Right forelimb (tissue), 1 donor: ENCODE measurements around the gene FRY.

Source experiments
- DNase-seq: peaks from one replicate; pipeline ENCODE4 v3.0.0-alpha.2; 2018

FRY gene

DNA sequence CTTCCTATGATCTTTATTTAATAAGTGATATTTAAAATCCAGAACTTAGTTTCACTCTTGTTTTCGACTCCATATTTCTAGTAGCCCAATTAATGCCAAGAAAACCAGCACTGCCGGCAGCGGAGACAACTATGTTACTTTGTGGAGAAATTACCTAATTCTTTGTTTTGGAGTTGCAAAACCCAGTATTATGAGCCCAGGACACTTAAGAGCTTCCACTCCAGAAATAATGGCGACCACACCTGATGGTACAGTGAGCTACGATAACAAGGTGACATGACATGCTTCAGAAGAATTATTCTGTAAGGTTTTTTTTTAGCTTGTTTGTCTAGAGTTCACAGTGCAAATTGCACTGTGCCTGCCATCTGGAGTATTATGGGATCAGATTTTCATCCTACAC lies 147.2 kb downstream of the FRY start:
- no peak for DNase-seq

DNA sequence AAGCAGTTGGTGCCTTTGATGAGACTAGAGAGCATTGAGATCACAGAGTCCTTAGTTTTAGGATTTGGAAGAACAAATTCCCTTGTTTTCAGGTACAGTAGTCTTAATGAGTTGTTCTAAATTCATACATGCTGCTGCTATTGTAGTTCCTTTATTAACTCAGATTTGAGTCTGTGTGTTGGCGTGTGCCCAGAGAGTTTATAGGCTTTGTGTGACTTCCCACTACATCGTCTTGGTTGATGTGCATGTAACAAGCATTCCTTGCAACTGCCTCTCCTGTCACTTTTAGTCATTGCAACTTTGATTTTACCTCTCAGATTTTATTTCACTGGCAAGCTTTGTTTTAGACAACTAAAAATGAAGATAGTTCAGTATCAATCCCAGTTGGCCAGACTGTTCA lies 148.1 kb downstream of the FRY start:
- DNase-seq: no peak

DNA sequence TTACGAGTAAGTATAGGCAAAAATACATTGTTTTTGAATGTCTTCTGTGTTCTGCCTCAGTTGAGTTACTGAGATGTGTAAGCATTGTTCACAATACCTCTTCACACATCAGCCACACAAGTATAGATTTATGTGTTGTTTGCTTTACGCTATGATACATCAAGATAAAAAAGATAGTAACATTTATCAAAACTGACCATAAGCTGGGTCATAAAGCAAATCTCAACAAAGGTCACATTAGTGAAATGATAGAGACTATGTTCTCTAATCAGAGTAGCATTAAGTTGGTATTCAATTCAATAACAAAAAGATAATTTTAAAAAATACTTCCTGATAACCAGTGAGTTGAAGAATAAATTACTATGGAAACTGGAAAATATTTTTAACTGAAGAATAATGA lies 156.1 kb downstream of the FRY start:
- no peak for DNase-seq

DNA sequence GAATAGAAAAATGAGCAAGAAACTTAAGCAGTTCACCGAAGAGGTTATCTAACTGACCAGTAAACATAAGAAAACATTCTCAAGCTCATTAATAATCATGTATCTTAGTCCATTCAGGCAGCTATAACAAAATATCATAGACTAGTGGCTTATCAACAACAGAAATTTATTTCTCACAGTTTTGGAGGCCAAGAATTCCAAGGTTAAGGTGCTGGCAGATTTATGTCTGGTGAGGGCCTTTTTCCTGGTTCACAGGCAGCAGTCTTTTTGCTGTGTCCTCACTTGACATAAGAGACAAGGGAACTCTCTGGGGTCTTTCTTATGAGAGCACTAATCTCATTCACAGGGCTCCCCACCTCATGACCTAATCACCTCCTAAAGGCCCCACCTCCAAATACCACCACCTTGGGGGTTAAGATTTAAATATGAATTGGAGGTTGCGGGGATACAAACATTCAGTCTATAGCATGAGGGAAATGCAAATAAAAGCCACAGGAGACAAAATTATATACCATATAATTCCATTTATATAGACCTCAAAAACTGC lies 160.0 kb downstream of the FRY start:
- DNase-seq: no peak

DNA sequence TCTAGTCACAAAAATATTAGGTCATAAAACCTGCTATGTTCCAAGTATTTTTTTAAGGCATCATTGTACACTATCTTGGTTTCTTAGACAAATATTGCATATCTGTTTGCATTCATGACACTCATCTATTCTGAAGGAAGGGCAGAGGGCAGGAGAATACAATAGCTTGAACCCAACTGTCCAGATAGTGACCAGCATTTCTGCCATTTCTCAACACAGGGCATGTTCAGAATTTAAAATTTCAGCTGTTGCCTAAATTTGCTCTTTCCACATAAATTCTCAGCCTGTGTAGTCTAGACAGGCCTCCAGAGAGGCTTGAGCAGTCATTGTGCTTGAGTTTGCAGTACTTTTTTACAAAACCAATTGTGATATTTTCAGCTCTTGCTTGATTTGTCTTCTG lies 164.1 kb downstream of the FRY start:
- no peak for DNase-seq

DNA sequence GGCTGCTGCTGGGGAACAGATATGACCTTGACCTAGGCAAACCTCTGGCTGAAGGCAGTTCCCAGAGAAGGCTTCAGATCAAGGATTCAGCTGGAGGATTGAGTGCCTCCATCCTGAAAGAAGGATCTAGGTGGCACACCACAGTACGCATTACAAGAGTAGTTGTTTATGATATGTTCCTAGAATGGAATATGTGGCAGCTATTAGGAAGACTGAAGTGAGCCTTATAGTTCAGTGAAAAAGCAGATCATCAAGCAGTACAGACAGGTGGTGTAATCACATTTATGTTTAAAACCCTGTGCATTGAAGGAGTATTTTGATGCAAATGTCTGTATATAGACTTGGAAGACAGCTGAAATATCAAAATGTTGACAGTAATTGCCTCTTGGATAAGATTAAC lies 167.6 kb downstream of the FRY start:
- no peak for DNase-seq

DNA sequence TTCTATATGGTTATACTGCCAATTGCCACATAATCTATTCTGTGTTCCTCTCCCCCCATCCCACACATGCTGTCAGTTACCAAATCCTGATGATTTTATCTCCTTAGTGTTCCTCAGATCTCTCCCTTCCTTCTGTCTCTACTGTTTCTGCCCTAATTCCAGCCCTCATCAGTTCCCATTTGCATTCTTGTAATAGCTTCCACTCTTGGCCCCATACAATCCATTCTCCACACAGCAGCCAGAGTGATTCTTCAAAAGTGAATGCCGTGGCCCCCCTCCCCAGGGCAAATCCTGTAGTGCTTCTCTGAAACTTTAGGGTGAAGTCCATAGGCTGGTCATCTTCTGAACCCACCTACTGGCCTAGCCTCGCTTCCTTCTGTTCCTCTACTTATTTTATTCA lies 169.2 kb downstream of the FRY start:
- no peak for DNase-seq

DNA sequence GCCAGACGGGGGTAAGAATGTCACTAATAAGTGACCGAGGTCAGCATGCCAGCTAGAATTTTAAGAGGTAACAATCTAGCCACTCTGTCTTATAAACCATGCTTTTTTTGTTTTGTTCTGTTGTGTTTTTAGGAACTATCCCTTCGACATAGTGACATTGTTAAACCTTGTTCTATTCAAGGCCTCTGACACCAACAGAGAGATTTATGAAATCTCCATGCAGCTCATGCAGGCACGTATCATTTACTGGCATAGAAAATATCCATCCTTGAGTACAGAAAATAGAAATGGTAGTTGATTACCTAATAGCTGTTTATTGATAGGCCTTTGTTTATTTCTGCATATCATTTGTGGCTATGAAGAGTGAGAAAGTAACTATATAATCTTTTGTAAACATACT lies 170.2 kb downstream of the FRY start:
- no peak for DNase-seq

DNA sequence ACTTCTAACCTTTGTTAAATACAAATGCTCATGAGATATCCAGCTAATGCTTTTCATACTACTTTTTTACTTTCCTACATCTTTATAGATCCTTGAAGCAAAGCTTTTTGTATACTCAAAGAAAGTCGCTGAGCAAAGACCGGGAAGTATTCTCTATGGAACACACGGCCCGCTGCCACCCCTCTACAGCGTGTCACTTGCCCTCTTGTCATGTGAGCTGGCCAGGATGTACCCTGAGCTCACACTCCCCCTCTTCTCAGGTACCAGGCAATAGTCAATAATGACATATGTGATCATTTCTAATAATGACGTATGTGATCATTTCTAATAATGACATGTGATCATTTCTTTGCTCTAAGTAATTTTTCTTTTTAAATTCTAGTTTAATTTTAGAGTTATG lies 170.7 kb downstream of the FRY start:
- no peak for DNase-seq

DNA sequence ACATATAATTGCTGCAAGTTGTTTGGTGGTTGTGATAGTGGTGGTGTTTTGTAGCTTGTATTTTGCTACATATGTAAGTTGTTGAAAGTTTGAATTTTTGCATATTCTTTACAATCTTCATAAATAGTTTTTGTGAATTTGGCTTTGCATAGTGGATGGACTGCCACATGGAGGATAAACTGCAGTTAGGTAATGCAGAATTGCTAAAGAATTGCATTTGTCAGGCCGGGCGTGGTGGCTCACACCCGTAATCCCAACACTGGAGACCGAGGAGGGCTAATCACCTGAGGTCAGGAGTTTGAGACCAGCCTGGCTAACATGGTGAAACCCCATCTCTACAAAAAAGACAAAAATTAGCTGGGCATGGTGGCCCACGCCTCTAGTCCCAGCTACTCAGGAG lies 171.6 kb downstream of the FRY start:
- DNase-seq: no peak

DNA sequence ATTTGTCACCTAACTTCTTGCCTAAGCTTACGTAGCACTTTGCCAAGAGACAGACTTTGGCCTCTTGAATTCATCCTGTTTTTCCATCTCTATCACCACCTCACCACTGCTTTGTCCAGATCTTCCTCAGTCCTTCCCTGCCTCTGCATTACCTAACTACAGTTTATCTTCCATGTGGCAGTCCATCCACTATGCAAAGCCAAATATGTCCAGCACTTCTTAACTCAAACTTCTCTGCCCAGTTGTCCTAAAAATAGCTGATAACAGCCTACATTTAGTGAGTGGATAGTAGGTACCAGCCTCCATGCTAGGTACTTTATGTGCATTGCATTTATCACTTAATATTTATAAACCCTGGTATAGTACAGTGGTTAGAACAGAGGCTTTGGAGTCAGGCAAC lies 172.2 kb downstream of the FRY start:
- DNase-seq: no peak

DNA sequence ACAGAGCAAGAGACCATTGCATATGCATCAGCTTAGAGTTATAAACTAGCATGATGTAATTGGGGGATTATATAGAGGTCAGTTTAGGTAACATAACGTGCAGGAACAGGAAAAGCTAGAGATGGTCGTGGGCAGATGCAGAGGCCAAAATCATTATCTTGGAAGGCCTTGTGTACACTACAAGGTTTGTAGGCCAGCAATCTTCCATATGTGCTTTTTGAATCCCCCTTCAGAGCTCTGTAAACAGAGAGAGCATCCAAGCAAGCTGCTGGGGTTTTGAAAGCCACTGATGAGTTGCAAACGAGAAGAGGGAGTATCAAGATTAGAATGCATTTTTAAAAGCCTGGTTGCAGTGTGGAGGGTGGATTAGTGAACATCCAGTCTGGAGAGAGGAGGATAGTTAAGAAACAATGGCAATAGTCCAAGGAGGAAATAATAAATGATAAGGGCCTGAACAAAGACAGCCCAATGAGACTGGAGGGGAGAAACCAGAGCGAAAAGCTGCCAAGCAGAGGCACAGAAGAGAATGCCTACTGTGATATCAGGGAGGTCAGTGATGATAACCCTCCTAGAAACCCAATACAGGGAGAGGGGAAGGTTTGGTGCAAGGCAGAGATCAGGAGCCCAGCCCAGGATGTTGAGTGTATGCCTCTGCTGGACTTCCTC lies 174.0 kb downstream of the FRY start:
- no peak for DNase-seq

DNA sequence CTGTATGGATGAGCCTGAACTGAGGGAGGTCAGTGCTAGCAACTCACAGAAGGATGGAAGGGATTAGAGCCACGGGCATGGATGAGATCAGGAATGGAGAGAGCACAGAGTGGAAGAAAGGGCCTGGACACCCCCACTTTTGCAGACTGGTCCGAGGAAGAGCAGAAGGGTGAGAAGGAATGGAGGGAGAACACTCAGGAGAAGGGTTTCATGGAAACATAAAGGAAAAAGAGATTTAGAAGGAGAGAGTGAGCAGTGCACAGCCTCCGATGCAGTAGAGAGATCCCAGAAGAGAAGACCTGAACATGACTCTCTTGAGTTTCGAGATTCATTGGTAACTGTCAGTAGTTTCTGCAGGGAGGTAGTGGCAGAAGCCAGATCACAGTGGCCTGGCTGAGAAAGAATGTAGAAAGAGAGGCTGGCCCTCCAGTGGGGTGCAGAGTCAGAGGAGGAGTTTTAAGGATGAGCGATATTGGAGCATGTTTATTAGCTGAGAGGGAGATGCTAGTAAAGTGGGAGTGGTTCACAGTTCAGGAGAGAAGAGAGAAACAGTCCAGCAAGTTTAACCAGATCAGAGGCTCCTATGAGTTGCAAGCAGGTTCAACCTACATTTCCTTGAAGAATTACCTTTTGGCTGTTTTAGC lies 174.6 kb downstream of the FRY start:
- DNase-seq: no peak

DNA sequence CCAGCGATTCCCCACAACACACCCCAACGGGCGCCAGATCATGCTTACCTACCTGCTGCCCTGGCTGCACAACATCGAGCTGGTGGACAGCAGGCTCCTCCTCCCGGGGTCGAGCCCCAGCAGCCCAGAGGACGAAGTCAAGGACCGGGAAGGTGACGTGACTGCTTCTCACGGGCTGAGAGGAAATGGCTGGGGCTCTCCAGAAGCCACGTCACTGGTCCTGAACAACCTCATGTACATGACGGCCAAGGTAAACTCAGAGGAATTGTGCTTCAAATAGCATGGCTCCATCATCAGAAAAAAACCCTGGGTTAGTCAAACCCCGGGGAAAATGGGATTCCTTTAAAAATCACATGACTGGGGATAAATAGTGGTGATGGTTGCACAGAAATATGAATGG lies 177.3 kb downstream of the FRY start:
- DNase-seq: no peak

DNA sequence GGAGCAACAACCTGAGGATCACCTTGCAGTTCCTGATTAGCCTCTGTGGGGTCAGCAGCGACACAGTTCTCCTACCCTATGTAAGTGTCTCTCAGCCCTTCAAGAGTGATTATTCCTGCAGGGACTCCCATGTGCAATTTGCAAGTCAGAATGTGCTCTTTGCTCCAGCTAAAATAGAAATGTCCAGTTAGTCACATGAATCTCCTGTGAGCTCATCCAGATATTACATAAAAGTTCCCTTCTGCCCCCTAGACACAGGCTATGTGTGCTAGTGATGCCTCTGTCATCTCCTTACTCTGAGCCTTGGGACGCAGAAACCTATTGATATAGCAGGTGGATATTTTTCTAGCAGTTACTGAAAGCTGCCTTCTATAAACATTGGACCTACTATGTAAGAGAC lies 178.1 kb downstream of the FRY start:
- DNase-seq: no peak

DNA sequence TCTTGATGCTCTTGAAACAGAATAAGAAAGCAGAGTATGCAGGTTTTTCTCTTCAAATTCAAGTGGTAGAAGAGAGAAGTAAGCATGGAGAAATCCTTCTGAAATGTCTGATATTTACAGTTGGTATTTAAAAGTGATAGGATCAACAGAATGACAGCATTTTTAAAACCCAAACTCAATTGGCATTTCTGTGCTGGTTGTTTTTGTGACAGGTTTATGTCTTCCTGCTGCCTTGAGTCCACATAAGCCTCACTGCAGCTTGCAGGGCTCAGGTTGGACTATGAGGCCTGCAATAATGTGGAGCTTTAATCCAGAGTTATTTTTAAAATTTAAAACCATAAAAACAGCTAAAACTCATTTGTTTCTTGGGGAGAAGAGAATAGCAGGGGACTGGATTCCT lies 178.5 kb downstream of the FRY start:
- DNase-seq: no peak

DNA sequence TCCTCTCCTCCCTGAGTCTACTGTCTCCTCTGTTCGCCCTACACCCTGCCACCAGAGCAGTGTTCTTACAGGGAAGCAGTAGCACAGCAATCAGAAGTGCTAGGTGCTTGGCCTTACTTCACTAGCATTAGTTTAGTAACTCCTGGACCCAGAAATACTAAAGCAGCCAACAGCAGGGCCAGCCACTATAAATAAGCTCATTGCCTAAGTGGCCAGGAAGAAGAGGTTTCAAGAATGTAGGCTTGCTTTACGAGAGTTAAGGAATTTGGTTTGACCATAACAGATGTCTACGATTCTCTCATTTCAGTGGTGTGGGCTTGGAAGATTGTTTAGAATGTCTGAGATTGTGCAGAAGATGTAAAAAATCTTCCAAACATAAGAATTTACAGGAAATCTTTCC lies 180.2 kb downstream of the FRY start:
- DNase-seq: no peak

DNA sequence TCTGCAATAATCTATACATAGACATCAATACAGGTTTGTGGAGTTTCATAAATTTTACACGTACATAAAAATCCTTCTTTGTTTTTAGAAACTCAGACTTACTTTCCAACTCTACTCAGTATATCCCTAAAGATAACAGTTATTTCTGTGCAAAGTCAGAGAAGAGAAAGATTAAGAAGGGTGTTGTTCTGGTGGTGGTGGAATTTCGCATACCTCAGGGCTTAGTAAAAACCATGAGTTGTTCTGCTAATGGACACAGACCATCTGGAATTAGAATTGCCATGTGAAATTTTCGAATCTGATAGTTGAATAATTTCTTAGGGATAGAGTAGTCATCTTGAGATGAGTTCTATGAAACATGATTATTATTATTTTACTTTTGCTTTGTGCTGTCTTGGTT lies 180.8 kb downstream of the FRY start:
- DNase-seq: no peak

DNA sequence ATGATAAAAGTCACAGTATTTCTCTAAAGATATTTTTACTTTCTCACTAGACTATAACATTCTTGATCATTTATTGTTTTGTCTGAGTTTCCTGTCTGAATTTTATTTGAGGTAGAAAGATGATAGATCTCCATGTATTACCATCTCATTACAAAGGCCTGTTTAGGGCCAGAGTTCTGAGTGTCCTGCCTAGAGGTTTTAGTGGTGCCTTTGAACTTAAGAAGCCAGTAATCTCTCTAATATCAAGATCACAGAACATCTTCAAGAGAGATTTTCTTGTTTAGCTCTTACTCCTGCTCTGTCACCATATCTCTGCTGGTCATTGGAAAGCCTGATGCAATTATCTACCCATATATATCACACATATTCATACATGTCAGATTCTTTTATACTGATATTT lies 182.1 kb downstream of the FRY start:
- DNase-seq: no peak

DNA sequence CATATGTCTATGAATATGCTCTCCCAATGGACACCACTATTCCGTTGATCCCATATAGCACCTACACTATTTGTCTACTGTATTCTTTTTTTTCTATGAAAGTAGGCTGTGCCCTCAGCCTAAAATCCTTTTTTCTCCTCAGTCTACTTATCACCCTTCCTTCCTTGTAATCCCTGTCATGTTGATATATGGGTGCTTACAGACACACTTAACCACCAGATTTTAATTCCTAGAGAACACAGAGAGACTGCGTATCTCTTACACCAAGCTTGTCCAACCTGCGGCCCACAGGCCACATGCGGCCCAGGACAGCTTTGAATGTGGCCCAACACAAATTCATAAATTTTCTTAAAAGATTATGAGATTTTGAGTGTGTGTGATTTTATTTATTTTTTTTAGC lies 182.5 kb downstream of the FRY start:
- no peak for DNase-seq

DNA sequence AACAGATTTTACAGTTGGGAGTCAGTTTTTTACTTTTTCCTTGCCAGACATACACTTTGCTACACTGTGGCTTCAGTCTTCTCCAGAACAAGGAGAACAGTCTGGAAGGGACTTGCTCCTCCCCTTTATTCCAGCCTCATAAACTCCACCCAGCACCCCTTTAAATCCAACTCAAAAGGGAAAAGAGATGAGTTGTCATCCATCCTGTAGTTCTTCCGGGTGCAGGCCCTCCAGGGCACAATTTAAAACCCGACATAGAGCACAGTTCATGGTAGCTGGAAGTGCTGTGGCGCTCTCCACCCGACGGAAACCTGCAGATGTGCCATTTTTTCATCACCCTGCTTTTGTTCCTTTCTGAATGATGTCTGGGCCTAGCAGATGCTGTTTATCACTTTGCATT lies 184.7 kb downstream of the FRY start:
- DNase-seq: no peak

DNA sequence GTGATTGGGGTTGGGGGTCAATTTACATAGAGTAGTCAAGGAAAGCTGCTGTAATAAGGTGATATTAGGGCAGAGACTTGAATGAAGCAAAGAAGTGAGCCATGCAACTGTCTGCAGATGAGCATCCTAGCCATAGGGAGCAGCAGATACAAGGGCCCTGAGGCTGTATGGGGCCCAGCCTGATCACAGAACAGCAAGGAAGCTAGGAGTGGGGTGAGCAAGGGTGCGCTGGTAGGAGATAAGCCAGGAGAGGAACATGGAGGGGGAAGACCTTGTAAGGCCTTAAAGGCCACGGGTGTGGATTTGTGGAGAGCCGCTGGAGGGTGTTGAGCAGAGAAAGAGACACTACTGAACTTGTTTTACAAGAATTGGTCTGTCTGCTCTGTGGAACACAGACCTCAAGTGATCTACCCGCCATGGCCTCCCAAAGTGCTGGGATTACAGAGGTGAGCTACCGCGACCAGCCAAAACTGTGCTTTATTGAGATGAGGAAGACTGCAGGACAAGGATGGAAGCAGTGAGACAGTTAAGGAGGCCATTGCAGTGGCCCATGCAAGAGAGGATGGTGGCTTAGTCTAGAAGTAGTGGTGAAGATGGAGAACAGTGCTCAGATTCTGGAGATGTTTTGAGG lies 190.6 kb downstream of the FRY start:
- DNase-seq: no peak

DNA sequence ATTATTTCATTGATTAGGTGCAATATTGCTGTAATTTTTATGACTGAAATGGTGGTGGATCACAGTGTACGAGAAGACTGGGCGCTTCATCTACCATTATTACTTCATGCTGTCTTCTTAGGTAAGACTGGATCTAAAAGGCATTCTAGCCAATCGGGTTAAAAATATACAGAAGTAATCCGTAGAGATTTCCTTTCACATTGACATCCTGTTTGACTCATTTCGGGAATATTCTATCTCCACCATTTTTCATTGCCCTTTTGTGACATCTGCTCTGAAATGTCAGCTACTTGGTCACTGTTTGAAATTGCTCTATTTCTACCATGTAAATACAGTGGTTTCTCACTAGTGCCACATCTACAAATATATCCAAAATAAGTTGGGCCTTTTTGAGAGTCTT lies 193.3 kb downstream of the FRY start:
- DNase-seq: no peak

DNA sequence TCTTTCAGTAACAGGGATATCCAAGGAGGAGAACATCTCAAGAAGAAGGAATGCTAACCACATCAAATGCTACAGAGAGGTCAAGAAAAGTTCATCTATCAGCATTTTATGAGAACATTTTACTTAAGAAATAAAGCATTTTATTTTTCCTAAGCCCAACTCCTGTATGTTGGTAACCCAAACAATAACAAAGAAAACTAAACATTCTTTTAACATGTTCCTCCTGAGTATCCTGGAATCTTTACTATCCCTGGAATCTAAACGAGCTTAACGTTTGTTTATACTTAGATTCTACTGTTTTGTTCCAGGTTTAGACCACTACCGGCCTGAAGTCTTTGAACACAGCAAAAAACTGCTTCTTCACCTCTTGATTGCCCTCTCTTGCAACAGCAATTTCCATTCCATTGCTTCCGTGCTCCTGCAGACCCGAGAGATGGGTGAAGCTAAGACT lies 193.9 kb downstream of the FRY start:
- no peak for DNase-seq
